ENCODE measurements around the gene MLN. TPM values are rescaled to one million over a fixed set of nuclear protein-coding genes. Genes with fewer than 3 reads are reported as not detected.

MLN gene
- total RNA-seq, 1 experiment from 2014 or later, result not detected

GRCh38 chr6:33784787-33785186 lies 19.0 kb downstream of the MLN start:
- H3K4me2 ChIP-seq (ENCODE audit: low read length), result no peak overlapping the region
- TF ChIP-seq ATF3 (IDR thresholded peaks at IDR 0.05) (no peak), ZFX (IDR thresholded peaks at IDR 0.05) (no peak), ELF1 (IDR thresholded peaks at IDR 0.05; ENCODE audit: borderline replicate concordance, low read depth) (no peak)
- CTCF ChIA-PET, result no interaction called here

GRCh38 chr6:33783781-33784520 lies 19.9 kb downstream of the MLN start:
- Histone ChIP-seq H3K4me2 (ENCODE audit: low read length) (no peak overlapping the region), H3K9me2 (ENCODE audit: insufficient read depth) (no peaks in the 10 kb centered on the region), H3K9me3 (ENCODE audit: control insufficient read depth in 1 of 2, insufficient read depth in 1 of 2, low read depth in 1 of 2, low read length in 2 of 2) (no peaks in the 10 kb centered on the region), H3K4me3 (replicated peaks in 1 of 2; ENCODE audit: low read depth in 1 of 2, low read length in 2 of 2) (no peak overlapping the region), H3K9ac (ENCODE audit: low read length) (no peak overlapping the region), H2AFZ (ENCODE audit: low read depth, low read length, poor library complexity, severe bottlenecking) (no peak overlapping the region), H3K27ac (ENCODE audit: low read depth, low read length) (no peak overlapping the region), H3K79me2 (ENCODE audit: insufficient read depth, low read length) (peaks cover 27% of the 10 kb centered on the region), H3K4me1 (ENCODE audit: control insufficient read depth in 1 of 2, insufficient read depth in 2 of 2, low read length in 2 of 2) (peaks cover 35 to 55% of the 10 kb centered on the region in 2 experiments), H3K27me3 (ENCODE audit: insufficient read depth, low read length) (no peaks in the 10 kb centered on the region), H3K36me3 (ENCODE audit: control insufficient read depth in 1 of 2, insufficient read depth in 2 of 2, low read length in 2 of 2) (peaks cover 11 to 30% of the 10 kb centered on the region in 2 experiments; a peak in 3 of 4 replicates), H4K20me1 (ENCODE audit: insufficient read depth) (no peaks in the 10 kb centered on the region)
- ChIA-PET RAD21 (ENCODE audit: low non-redundant PET in 1 of 2, low total read pairs in 2 of 2, uncharacterized antibody in 2 of 2, unreplicated experiment in 2 of 2) (no interaction called here), CTCF (no interaction called here), POLR2A (no interaction called here)
- intact Hi-C loops (cut with micrococcal nuclease), result no loop called here
- DNase-seq (ENCODE audit: low read depth, low spot score) (no peak), ATAC-seq (no peak)
- BruUV-seq (replicated peaks), result no TSS peak
- TF ChIP-seq CBX3 (IDR thresholded peaks at IDR 0.05; ENCODE audit: low read depth) (no peak), ZNF274 (IDR thresholded peaks at IDR 0.05; ENCODE audit: low read depth, low read length) (no peak), ZFX (IDR thresholded peaks at IDR 0.05) (no peak), SRF (IDR thresholded peaks at IDR 0.05; ENCODE audit: low read depth) (no peak), CTCF (IDR thresholded peaks at IDR 0.05 in 2 of 3, conservative IDR thresholded peaks at IDR 0.05 in 1 of 3; ENCODE audit: borderline replicate concordance in 1 of 3, insufficient read depth in 1 of 3, low read depth in 2 of 3, low read length in 2 of 3) (no peak), SP1 (IDR thresholded peaks at IDR 0.05; ENCODE audit: low read depth) (no peak), REST (IDR thresholded peaks at IDR 0.05; ENCODE audit: low read depth) (no peak), POLR2A (IDR thresholded peaks at IDR 0.05; ENCODE audit: borderline replicate concordance, extremely low read depth, insufficient read depth, insufficient read length) (no peak), SIN3A (IDR thresholded peaks at IDR 0.05; ENCODE audit: low read depth) (no peak), EGR1 (IDR thresholded peaks at IDR 0.05; ENCODE audit: low read depth) (no peak), POLR2AphosphoS5 (IDR thresholded peaks at IDR 0.05; ENCODE audit: low read depth, low read length) (no peak), MAX (IDR thresholded peaks at IDR 0.05) (no peak), TCF7L2 (IDR thresholded peaks at IDR 0.05; ENCODE audit: borderline replicate concordance, extremely low read depth, insufficient read depth, insufficient read length) (no peak)

More at GRCh38 chr6:33784787-33785186, 19.0 kb downstream of the MLN start:
- no peak for ATAC-seq
- Histone ChIP-seq H3K79me2 (ENCODE audit: insufficient read depth, low read length) (peaks cover 27% of the 10 kb centered on the region), H3K36me3 (ENCODE audit: control insufficient read depth in 1 of 2, insufficient read depth in 2 of 2, low read length in 2 of 2) (peaks cover 6 to 22% of the 10 kb centered on the region in 2 experiments; a peak in 3 of 4 replicates), H3K9me3 (ENCODE audit: control insufficient read depth in 1 of 2, insufficient read depth in 1 of 2, low read depth in 1 of 2, low read length in 2 of 2) (no peaks in the 10 kb centered on the region), H3K27me3 (ENCODE audit: insufficient read depth, low read length) (no peaks in the 10 kb centered on the region), H3K4me3 (replicated peaks in 1 of 2; ENCODE audit: low read depth in 1 of 2, low read length in 2 of 2) (no peak overlapping the region), H4K20me1 (ENCODE audit: insufficient read depth) (no peaks in the 10 kb centered on the region), H3K27ac (ENCODE audit: low read depth, low read length) (no peak overlapping the region), H3K9ac (ENCODE audit: low read length) (no peak overlapping the region), H3K9me2 (ENCODE audit: insufficient read depth) (peaks cover 5% of the 10 kb centered on the region; the same call in 1 of the 2 replicates), H3K4me1 (ENCODE audit: control insufficient read depth in 1 of 2, insufficient read depth in 2 of 2, low read length in 2 of 2) (peaks cover 35 to 55% of the 10 kb centered on the region in 2 experiments), H2AFZ (ENCODE audit: low read depth, low read length, poor library complexity, severe bottlenecking) (no peak overlapping the region)
- DNase-seq (ENCODE audit: low read depth, low spot score), result no peak
- intact Hi-C loops (cut with micrococcal nuclease), result no loop called here
- RAD21 ChIA-PET (ENCODE audit: low non-redundant PET in 1 of 2, low total read pairs in 2 of 2, uncharacterized antibody in 2 of 2, unreplicated experiment in 2 of 2), result no interaction called here
- POLR2A ChIA-PET, result no interaction called here
- no TSS peak for BruUV-seq (replicated peaks)
